ENCODE measurements around the gene HIRIP3. TPM values are rescaled to one million over a fixed set of nuclear protein-coding genes. Genes with fewer than 3 reads are reported as not detected.

The HIRIP3 gene
- total and polyA plus RNA-seq, 2 donors (not counting 3 experiments of a cell fraction or from before 2014, with no cell fraction given) = 6.7 to 8.6 TPM

GRCh38 chr16:29984764-29985147 lies 10.7 kb downstream of the HIRIP3 start:
- dilution Hi-C loops (cut with MboI; ENCODE audit: extremely low pct_ligation_motif_present, low sequenced_read_pairs) (no loop called here), intact Hi-C loops (cut with micrococcal nuclease) (no loop called here)
- CTCF ChIA-PET = interaction anchor here (2.1 kb wide), 1 partner anchor 21 kb away, joined by 6 read pairs; no protein-coding TSS in a partner anchor

More at GRCh38 chr16:29984764-29985147, 10.7 kb downstream of the HIRIP3 start:
- Histone ChIP-seq H3K9ac (replicated peaks; ENCODE audit: extremely low read depth, insufficient read depth, low read length) (no peak overlapping the region), H3K4me3 (replicated peaks in 1 of 3; ENCODE audit: insufficient read depth in 1 of 3, low read depth in 1 of 3, low read length in 3 of 3) (no peak overlapping the region), H3K36me3 (ENCODE audit: control insufficient read depth in 2 of 2, extremely low read depth in 1 of 2, insufficient read depth in 2 of 2, low read length in 2 of 2) (peaks cover 48 to 91% of the 10 kb centered on the region in 2 experiments), H2AFZ (ENCODE audit: low read depth, low read length) (no peak overlapping the region), H4K20me1 (replicated peaks; ENCODE audit: control insufficient read depth, extremely low read depth, insufficient read depth, low read length) (no peaks in the 10 kb centered on the region), H3K9me3 (replicated peaks; ENCODE audit: control insufficient read depth, insufficient read depth, low read length) (no peaks in the 10 kb centered on the region), H3K27ac (ENCODE audit: insufficient read depth, low read depth, low read length) (no peak overlapping the region), H3K4me1 (ENCODE audit: control insufficient read depth, extremely low read depth, insufficient read depth, low read length) (peaks cover 7% of the 10 kb centered on the region), H3K79me2 (ENCODE audit: control insufficient read depth, insufficient read depth, low read length) (peaks cover 9% of the 10 kb centered on the region), H3K4me2 (ENCODE audit: insufficient read depth, low read length) (no peak overlapping the region), H3K27me3 (ENCODE audit: control insufficient read depth in 2 of 2, insufficient read depth in 2 of 2, low read length in 2 of 2) (no peaks in the 10 kb centered on the region), H3K9me1 (replicated peaks; ENCODE audit: control insufficient read depth, extremely low read depth, insufficient read depth, low read length) (no peaks in the 10 kb centered on the region)
- POLR2A ChIA-PET = interaction anchor here (0.9 to 1.2 kb wide), 2 partner anchors 11 kb away, joined by 3 read pairs; partner anchors contain the start of gene TAOK2
- TF ChIP-seq FOS (IDR thresholded peaks at IDR 0.05; ENCODE audit: borderline replicate concordance, insufficient read depth, low read length) = no peak
- TF ChIP-seq POLR2AphosphoS5 (IDR thresholded peaks at IDR 0.05; ENCODE audit: insufficient read depth, low read depth, low read length) = no peak
- no peak for TF ChIP-seq GATA2 (IDR thresholded peaks at IDR 0.05; ENCODE audit: insufficient read depth, insufficient read length, low read depth, low read length)
- TF ChIP-seq EZH2 (IDR thresholded peaks at IDR 0.05; ENCODE audit: borderline replicate concordance, low read depth, low read length, severe bottlenecking) = no peak
- no peak for TF ChIP-seq JUN (IDR thresholded peaks at IDR 0.05; ENCODE audit: borderline replicate concordance, insufficient read depth, insufficient read length, low read depth)
- TF ChIP-seq MYC (IDR thresholded peaks at IDR 0.05; ENCODE audit: low read depth, low read length) = no peak
- TF ChIP-seq POLR2A (IDR thresholded peaks at IDR 0.05; ENCODE audit: low read depth, low read length) = no peak
- TF ChIP-seq, protein P1, sequence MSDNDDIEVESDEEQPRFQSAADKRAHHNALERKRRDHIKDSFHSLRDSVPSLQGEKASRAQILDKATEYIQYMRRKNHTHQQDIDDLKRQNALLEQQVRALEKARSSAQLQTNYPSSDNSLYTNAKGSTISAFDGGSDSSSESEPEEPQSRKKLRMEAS (IDR thresholded peaks at IDR 0.05; ENCODE audit: insufficient read depth, insufficient read length) = no peak
- no peak for TF ChIP-seq CTCF (IDR thresholded peaks at IDR 0.05; ENCODE audit: extremely low read depth in 1 of 2, insufficient read depth in 1 of 2, low read depth in 1 of 2, low read length in 2 of 2)
- no TSS peak for BruUV-seq (replicated peaks)
- DNase-seq (ENCODE audit: low read depth, low spot score) (no peak), FAIRE-seq (no peak)
